ENCODE measurements around the gene CCDC74A.
"Not testable (repeated sequence)": the region's sequence is repeated elsewhere in the genome, so short reads cannot be mapped to it uniquely, and the experiment has no call there.

Gene CCDC74A

GRCh38 chr2:131556998-131557397, 29.3 kb downstream of the CCDC74A start:
- no peaks in the 10 kb centered on the region for H3K79me2 ChIP-seq (ENCODE audit: control insufficient read depth, insufficient read depth, low read length)
- H3K4me3 ChIP-seq (ENCODE audit: low read length) = no peak overlapping the region
- H2BK5ac ChIP-seq (ENCODE audit: low read length) = no peak overlapping the region
- no CpG with 5 or more reads among the region's 7 CpGs for WGBS (ENCODE audit: extremely low coverage, insufficient coverage, low lambda C conversion rate)
- H3K4me1 ChIP-seq (ENCODE audit: control insufficient read depth, low read depth, low read length) = no peaks in the 10 kb centered on the region
- no peak overlapping the region for H2BK120ac ChIP-seq (ENCODE audit: low read depth, low read length)
- H3K23ac ChIP-seq (ENCODE audit: low read length) = no peak overlapping the region
- DNase-seq = no peak
- H3K18ac ChIP-seq (ENCODE audit: low read length) = no peak overlapping the region
- H3K27me3 ChIP-seq (ENCODE audit: insufficient read depth, low read length, poor library complexity) = no peaks in the 10 kb centered on the region
- no peak overlapping the region for H3K4ac ChIP-seq (ENCODE audit: low read depth, low read length)
- H3K79me1 ChIP-seq (ENCODE audit: low read length) = no peaks in the 10 kb centered on the region
- H3K4me2 ChIP-seq (ENCODE audit: low read length) = no peak overlapping the region
- H3K36me3 ChIP-seq (ENCODE audit: control insufficient read depth, insufficient read depth, low read length) = no peaks in the 10 kb centered on the region
- H3K9ac ChIP-seq (ENCODE audit: low read length) = no peak overlapping the region
- H2AK5ac ChIP-seq (ENCODE audit: low read length) = no peak overlapping the region
- no peak overlapping the region for H3K56ac ChIP-seq (ENCODE audit: low read length)
- H3K27ac ChIP-seq (ENCODE audit: low read depth, low read length) = no peak overlapping the region
- no peak overlapping the region for H4K5ac ChIP-seq (ENCODE audit: low read length)
- H2BK15ac ChIP-seq (replicated peaks; ENCODE audit: low read depth) = no peak overlapping the region
- H4K8ac ChIP-seq (ENCODE audit: low read depth, low read length) = no peak overlapping the region

- H3K27me3 ChIP-seq (ENCODE audit: insufficient read depth, low read length, poor library complexity) = no peaks in the 10 kb centered on the region
- WGBS (ENCODE audit: extremely low coverage, insufficient coverage, low lambda C conversion rate) = no CpG with 5 or more reads among the region's 5 CpGs
Observed at GRCh38 chr2:131557558-131558321, 30.1 kb downstream of the CCDC74A start.

GRCh38 chr2:131566371-131566770, 38.7 kb downstream of the CCDC74A start:
- no peak for DNase-seq
- no peak overlapping the region for H3K4me3 ChIP-seq (ENCODE audit: low read length)
- H3K4me2 ChIP-seq (ENCODE audit: low read length) = no peak overlapping the region
- no peak overlapping the region for H3K27ac ChIP-seq (ENCODE audit: low read depth, low read length)
- no peak overlapping the region for H3K9ac ChIP-seq (ENCODE audit: low read length)
- H3K23ac ChIP-seq (ENCODE audit: low read length) = no peak overlapping the region
- H2BK120ac ChIP-seq (ENCODE audit: low read depth, low read length) = no peak overlapping the region
- no peak overlapping the region for H3K4ac ChIP-seq (ENCODE audit: low read depth, low read length)
- no peaks in the 10 kb centered on the region for H3K79me1 ChIP-seq (ENCODE audit: low read length)
- no peak overlapping the region for H4K8ac ChIP-seq (ENCODE audit: low read depth, low read length)
- no CpG with 5 or more reads among the region's 5 CpGs for WGBS (ENCODE audit: extremely low coverage, insufficient coverage, low lambda C conversion rate)
- H2BK5ac ChIP-seq (ENCODE audit: low read length) = no peak overlapping the region
- no peak overlapping the region for H4K5ac ChIP-seq (ENCODE audit: low read length)
- no peaks in the 10 kb centered on the region for H3K79me2 ChIP-seq (ENCODE audit: control insufficient read depth, insufficient read depth, low read length)
- H3K27me3 ChIP-seq (ENCODE audit: insufficient read depth, low read length, poor library complexity) = no peaks in the 10 kb centered on the region
- peaks cover 1% of the 10 kb centered on the region for H3K4me1 ChIP-seq (ENCODE audit: control insufficient read depth, low read depth, low read length)
- no peak overlapping the region for H3K18ac ChIP-seq (ENCODE audit: low read length)
- H3K36me3 ChIP-seq (ENCODE audit: control insufficient read depth, insufficient read depth, low read length) = no peaks in the 10 kb centered on the region
- no peak overlapping the region for H2AK5ac ChIP-seq (ENCODE audit: low read length)
- H3K56ac ChIP-seq (ENCODE audit: low read length) = no peak overlapping the region
- H2BK15ac ChIP-seq (replicated peaks; ENCODE audit: low read depth) = no peak overlapping the region

More at GRCh38 chr2:131557558-131558321, 30.1 kb downstream of the CCDC74A start:
- H2BK15ac ChIP-seq (replicated peaks; ENCODE audit: low read depth) = no peak overlapping the region
- no peak for DNase-seq
- no peaks in the 10 kb centered on the region for H3K36me3 ChIP-seq (ENCODE audit: control insufficient read depth, insufficient read depth, low read length)
- H2BK120ac ChIP-seq (ENCODE audit: low read depth, low read length) = no peak overlapping the region
- H3K4me1 ChIP-seq (ENCODE audit: control insufficient read depth, low read depth, low read length) = no peaks in the 10 kb centered on the region
- no peak overlapping the region for H3K4me2 ChIP-seq (ENCODE audit: low read length)
- no peak overlapping the region for H3K27ac ChIP-seq (ENCODE audit: low read depth, low read length)
- no peak overlapping the region for H3K4me3 ChIP-seq (ENCODE audit: low read length)
- H2AK5ac ChIP-seq (ENCODE audit: low read length) = no peak overlapping the region
- H4K8ac ChIP-seq (ENCODE audit: low read depth, low read length) = no peak overlapping the region
- no peak overlapping the region for H3K56ac ChIP-seq (ENCODE audit: low read length)
- H3K23ac ChIP-seq (ENCODE audit: low read length) = no peak overlapping the region
- no peak overlapping the region for H4K5ac ChIP-seq (ENCODE audit: low read length)
- no peaks in the 10 kb centered on the region for H3K79me1 ChIP-seq (ENCODE audit: low read length)
- no peak overlapping the region for H3K4ac ChIP-seq (ENCODE audit: low read depth, low read length)
- no peak overlapping the region for H3K18ac ChIP-seq (ENCODE audit: low read length)
- H3K9ac ChIP-seq (ENCODE audit: low read length) = no peak overlapping the region
- H3K79me2 ChIP-seq (ENCODE audit: control insufficient read depth, insufficient read depth, low read length) = no peaks in the 10 kb centered on the region
- no peak overlapping the region for H2BK5ac ChIP-seq (ENCODE audit: low read length)

- Histone ChIP-seq H2BK5ac (ENCODE audit: low read length) (no peak overlapping the region), H3K23ac (ENCODE audit: low read length) (no peak overlapping the region), H3K56ac (ENCODE audit: low read length) (no peak overlapping the region), H2AK5ac (ENCODE audit: low read length) (no peak overlapping the region), H4K8ac (ENCODE audit: low read depth, low read length) (no peak overlapping the region), H2BK15ac (replicated peaks; ENCODE audit: low read depth) (no peak overlapping the region), H4K5ac (ENCODE audit: low read length) (no peak overlapping the region), H2BK120ac (ENCODE audit: low read depth, low read length) (no peak overlapping the region), H3K27ac (ENCODE audit: low read depth, low read length) (no peak overlapping the region), H3K27me3 (ENCODE audit: insufficient read depth, low read length, poor library complexity) (no peaks in the 10 kb centered on the region), H3K79me2 (ENCODE audit: control insufficient read depth, insufficient read depth, low read length) (no peaks in the 10 kb centered on the region), H3K4ac (ENCODE audit: low read depth, low read length) (no peak overlapping the region), H3K4me3 (ENCODE audit: low read length) (no peak overlapping the region), H3K79me1 (ENCODE audit: low read length) (no peaks in the 10 kb centered on the region), H3K4me1 (ENCODE audit: control insufficient read depth, low read depth, low read length) (peaks cover 1% of the 10 kb centered on the region), H3K4me2 (ENCODE audit: low read length) (no peak overlapping the region), H3K9ac (ENCODE audit: low read length) (no peak overlapping the region), H3K36me3 (ENCODE audit: control insufficient read depth, insufficient read depth, low read length) (no peaks in the 10 kb centered on the region), H3K18ac (ENCODE audit: low read length) (no peak overlapping the region)
- DNase-seq = no peak
Observed at GRCh38 chr2:131567891-131568290, 40.2 kb downstream of the CCDC74A start.

- H3K4me1 ChIP-seq (ENCODE audit: control insufficient read depth, low read depth, low read length); H3K56ac ChIP-seq (ENCODE audit: low read length); H2BK5ac ChIP-seq (ENCODE audit: low read length); H4K8ac ChIP-seq (ENCODE audit: low read depth, low read length); H3K23ac ChIP-seq (ENCODE audit: low read length); H2BK120ac ChIP-seq (ENCODE audit: low read depth, low read length); H3K36me3 ChIP-seq (ENCODE audit: control insufficient read depth, insufficient read depth, low read length); H3K18ac ChIP-seq (ENCODE audit: low read length); H3K4me2 ChIP-seq (ENCODE audit: low read length); DNase-seq; H3K4me3 ChIP-seq (ENCODE audit: low read length); H3K79me2 ChIP-seq (ENCODE audit: control insufficient read depth, insufficient read depth, low read length); H4K5ac ChIP-seq (ENCODE audit: low read length); H3K27ac ChIP-seq (ENCODE audit: low read depth, low read length); H2AK5ac ChIP-seq (ENCODE audit: low read length); H3K79me1 ChIP-seq (ENCODE audit: low read length); H3K27me3 ChIP-seq (ENCODE audit: insufficient read depth, low read length, poor library complexity); H3K4ac ChIP-seq (ENCODE audit: low read depth, low read length); H3K9ac ChIP-seq (ENCODE audit: low read length); H2BK15ac ChIP-seq (replicated peaks; ENCODE audit: low read depth): not testable (repeated sequence)
- no CpG with 5 or more reads among the region's 1 CpG for WGBS (ENCODE audit: extremely low coverage, insufficient coverage, low lambda C conversion rate)
Observed at GRCh38 chr2:131568401-131568800, 40.7 kb downstream of the CCDC74A start.

GRCh38 chr2:131572175-131572574, 44.5 kb downstream of the CCDC74A start:
- no peak overlapping the region for H4K8ac ChIP-seq (ENCODE audit: low read depth, low read length)
- H3K9ac ChIP-seq (ENCODE audit: low read length) = no peak overlapping the region
- H3K56ac ChIP-seq (ENCODE audit: low read length) = no peak overlapping the region
- H3K36me3 ChIP-seq (ENCODE audit: control insufficient read depth, insufficient read depth, low read length) = no peaks in the 10 kb centered on the region
- no peak overlapping the region for H3K4me3 ChIP-seq (ENCODE audit: low read length)
- H3K27ac ChIP-seq (ENCODE audit: low read depth, low read length) = no peak overlapping the region
- no peak overlapping the region for H2BK5ac ChIP-seq (ENCODE audit: low read length)
- no peak overlapping the region for H3K23ac ChIP-seq (ENCODE audit: low read length)
- no peak overlapping the region for H2BK120ac ChIP-seq (ENCODE audit: low read depth, low read length)
- no peak overlapping the region for H2AK5ac ChIP-seq (ENCODE audit: low read length)
- H3K27me3 ChIP-seq (ENCODE audit: insufficient read depth, low read length, poor library complexity) = no peaks in the 10 kb centered on the region
- H3K79me1 ChIP-seq (ENCODE audit: low read length) = no peaks in the 10 kb centered on the region
- no CpG with 5 or more reads among the region's 1 CpG for WGBS (ENCODE audit: extremely low coverage, insufficient coverage, low lambda C conversion rate)
- H2BK15ac ChIP-seq (replicated peaks; ENCODE audit: low read depth) = no peak overlapping the region
- no peak for DNase-seq
- no peak overlapping the region for H4K5ac ChIP-seq (ENCODE audit: low read length)
- no peaks in the 10 kb centered on the region for H3K79me2 ChIP-seq (ENCODE audit: control insufficient read depth, insufficient read depth, low read length)
- H3K4me1 ChIP-seq (ENCODE audit: control insufficient read depth, low read depth, low read length) = no peaks in the 10 kb centered on the region
- H3K4me2 ChIP-seq (ENCODE audit: low read length) = no peak overlapping the region
- H3K4ac ChIP-seq (ENCODE audit: low read depth, low read length) = no peak overlapping the region
- H3K18ac ChIP-seq (ENCODE audit: low read length) = no peak overlapping the region
